IPS-18a (cell line): Measurements from ENCODE around the gene HOXD11.

Experiments
- H3K27ac ChIP-seq: one replicate; pipeline ENCODE4 v1.5.1; 2013; ENCODE audit warnings: low read length
- H3K27me3 ChIP-seq: one replicate; pipeline ENCODE4 v1.6.1; 2013; ENCODE audit warnings: mild to moderate bottlenecking, low read length; ENCODE audit not compliant: control insufficient read depth, insufficient read depth
- H3K36me3 ChIP-seq: one replicate; pipeline ENCODE4 v1.6.1; 2013; ENCODE audit warnings: low read depth, low read length; ENCODE audit not compliant: control insufficient read depth
- H3K4me1 ChIP-seq: one replicate; pipeline ENCODE4 v1.6.1; 2013; ENCODE audit warnings: low read depth, low read length; ENCODE audit not compliant: control insufficient read depth
- H3K4me3 ChIP-seq: one replicate; pipeline ENCODE4 v1.5.1; 2013; ENCODE audit warnings: low read length
- H3K9ac ChIP-seq: one replicate; pipeline ENCODE4 v1.6.1; 2013; ENCODE audit warnings: mild to moderate bottlenecking, low read length, moderate library complexity
- H3K9me3 ChIP-seq: one replicate; pipeline ENCODE4 v1.6.1; 2013; ENCODE audit warnings: low read depth, low read length; ENCODE audit not compliant: control insufficient read depth

HOXD11 gene

DNA sequence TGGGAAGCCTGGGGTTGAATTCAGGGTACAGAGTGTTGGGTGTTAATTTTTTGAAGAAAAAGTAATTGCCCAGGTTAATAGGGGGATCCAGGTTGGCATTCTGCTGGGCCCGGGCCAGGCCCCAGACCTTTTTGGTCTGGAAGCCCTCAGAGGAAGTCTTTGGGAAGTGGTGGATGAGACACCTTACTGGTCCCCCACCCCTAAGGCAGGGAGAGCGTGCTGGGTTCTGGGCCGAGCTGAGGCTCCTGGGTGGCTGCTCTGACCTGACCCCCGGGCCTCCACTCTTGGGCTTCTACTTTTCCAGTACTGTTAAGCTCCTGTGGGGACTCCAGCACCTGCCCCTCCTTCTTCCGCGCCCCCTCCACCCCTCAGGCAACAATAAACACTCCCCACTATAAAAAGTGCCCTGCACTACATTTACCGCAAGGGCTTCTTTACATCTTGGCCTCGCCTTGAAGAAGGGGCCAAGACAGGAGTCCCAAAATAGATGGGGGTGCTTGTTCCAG lies 49.3 kb downstream of the HOXD11 start:
- Histone ChIP-seq H3K27ac (no peak overlapping the region), H3K36me3 (no peaks in the 10 kb centered on the region), H3K9me3 (peaks cover 3% of the 10 kb centered on the region), H3K4me3 (no peak overlapping the region), H3K4me1 (peaks cover 7% of the 10 kb centered on the region), H3K9ac (no peak overlapping the region), H3K27me3 (peaks cover 100% of the 10 kb centered on the region)

DNA sequence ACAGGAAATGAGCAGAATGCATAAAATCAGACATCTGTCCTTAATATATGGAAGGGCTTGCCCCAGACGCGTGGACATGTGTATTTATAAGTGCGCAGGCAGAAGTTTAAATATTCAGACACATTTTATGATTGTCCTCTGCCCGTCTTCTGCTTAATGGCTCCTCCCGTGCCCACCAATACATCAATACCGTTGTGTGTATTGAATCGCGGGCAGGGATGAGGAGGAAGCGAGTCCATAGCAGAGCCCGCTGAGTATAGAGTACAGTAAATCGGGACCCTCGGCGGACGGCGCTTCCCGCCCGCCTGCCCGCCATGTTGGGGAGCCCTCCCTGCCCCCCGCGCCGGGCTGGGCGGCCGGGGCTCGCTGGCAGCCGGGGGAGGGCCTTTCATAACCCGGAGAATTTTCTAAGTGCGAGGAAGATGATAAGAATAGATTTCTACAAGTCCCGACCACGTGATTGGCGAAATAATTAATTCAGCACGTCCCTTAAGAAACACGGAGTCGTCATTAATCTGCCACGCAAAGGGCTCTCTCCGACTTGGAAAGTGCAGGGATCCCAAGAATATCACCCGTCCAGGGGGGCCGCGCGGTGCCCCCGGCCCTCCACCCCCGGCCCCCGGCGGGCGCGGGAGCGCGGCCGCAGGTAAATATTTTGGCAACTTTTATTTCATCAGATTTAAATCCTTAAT lies 49.9 kb downstream of the HOXD11 start, which contains the start of gene HOXD3:
TSS of gene HOXD3 (plus strand) at position 501 of the 692 bp plus-strand sequence. CDS start 11,808 bp downstream, outside the sequence.
- peaks cover 3% of the 10 kb centered on the region for H3K9me3 ChIP-seq
- H3K4me1 ChIP-seq, result peaks cover 7% of the 10 kb centered on the region
- peaks cover 100% of the 10 kb centered on the region for H3K27me3 ChIP-seq
- H3K9ac ChIP-seq, result no peak within 1 kb of the TSS
- H3K27ac ChIP-seq, result no peak within 1 kb of the TSS
- H3K36me3 ChIP-seq, result no peaks in the 10 kb centered on the region
- H3K4me3 ChIP-seq, result no peak within 1 kb of the TSS

DNA sequence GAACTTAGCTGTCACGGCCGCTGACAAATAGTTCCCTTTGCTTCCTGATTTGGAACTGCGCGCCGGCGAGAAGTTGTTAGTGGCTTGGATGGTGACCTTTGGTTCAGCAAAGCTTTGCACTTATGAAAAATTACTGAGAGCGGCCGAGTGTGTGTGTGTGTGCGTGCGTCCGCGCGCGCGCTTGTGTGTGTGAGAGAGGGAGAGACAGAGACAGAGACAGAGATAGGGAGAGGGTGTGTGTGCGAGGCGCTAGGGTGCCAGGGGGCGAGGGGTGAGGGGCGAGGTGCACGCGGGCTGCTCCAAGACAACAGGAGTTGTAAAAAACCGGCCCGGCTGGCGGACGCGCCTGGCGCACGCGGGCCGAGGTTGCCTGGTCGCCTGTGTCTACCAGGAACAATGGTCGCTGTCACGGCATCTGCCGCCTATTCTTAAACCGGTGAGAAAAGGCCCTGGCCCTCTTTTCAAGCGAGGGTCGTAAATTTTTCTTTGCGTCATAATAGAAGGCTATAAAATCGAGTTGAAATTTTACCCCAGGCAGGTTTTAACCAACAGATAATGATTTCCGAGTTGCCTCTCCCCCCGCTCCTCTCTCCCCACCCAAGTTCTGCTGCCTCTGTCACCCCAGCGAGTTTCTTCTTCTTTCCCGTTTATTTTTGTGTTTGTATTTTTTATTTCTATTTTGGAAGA lies 50.6 kb downstream of the HOXD11 start:
- peaks cover 100% of the 10 kb centered on the region for H3K27me3 ChIP-seq
- peaks cover 7% of the 10 kb centered on the region for H3K4me1 ChIP-seq
- H3K4me3 ChIP-seq, result no peak overlapping the region
- H3K9me3 ChIP-seq, result peaks cover 3% of the 10 kb centered on the region
- no peak overlapping the region for H3K9ac ChIP-seq
- no peaks in the 10 kb centered on the region for H3K36me3 ChIP-seq
- H3K27ac ChIP-seq, result no peak overlapping the region

- Histone ChIP-seq H3K36me3 (no peaks in the 10 kb centered on the region), H3K4me3 (no peak overlapping the region), H3K27ac (no peak overlapping the region), H3K9me3 (peaks cover 3% of the 10 kb centered on the region), H3K4me1 (peaks cover 7% of the 10 kb centered on the region), H3K27me3 (peaks cover 100% of the 10 kb centered on the region), H3K9ac (no peak overlapping the region)
Observed at GRCh38 chr2:176158186-176158591, 51.1 kb downstream of the HOXD11 start.

DNA sequence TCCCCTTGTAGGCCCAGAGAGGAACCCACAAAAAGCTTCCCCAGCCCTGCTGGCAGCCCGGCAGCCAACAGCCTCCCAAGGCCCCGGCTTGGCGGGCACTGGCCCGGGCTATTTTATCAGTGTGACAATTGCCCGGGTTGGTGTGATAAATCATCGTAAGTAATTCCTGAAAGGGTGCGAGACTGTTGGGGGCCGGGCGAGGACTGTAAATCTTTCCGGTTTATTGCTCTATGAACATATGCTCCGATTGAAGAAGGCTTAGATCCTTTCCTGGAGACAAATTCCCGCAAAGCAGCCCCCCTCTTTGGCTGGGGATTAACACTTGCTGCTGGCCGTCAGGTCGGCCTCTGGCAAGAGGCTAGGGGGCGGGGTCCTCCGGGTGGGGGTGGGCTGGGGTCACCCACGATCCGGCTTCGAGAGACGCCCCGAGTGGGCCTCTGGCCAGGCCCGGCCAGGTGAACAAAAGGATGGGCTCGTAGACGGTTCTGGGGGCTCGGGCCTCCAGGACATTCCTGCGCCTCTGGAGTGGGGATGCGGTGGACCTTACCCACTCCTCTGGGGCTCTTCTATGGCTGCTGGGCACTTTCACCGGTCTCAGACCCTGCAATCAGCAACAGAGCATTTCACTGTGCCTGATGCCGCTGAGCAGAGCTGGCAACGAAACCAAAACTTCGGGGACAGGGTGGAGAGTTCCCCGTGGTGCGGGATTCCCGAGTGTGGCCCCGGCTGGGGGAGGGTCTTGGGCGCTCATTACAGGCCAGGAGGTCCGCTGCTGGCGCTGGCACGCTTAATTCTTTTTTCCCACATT lies 52.0 kb downstream of the HOXD11 start:
- peaks cover 7% of the 10 kb centered on the region for H3K4me1 ChIP-seq
- no peak overlapping the region for H3K9ac ChIP-seq
- H3K27ac ChIP-seq, result no peak overlapping the region
- H3K9me3 ChIP-seq, result peaks cover 3% of the 10 kb centered on the region
- H3K36me3 ChIP-seq, result no peaks in the 10 kb centered on the region
- peaks cover 100% of the 10 kb centered on the region for H3K27me3 ChIP-seq
- H3K4me3 ChIP-seq, result no peak overlapping the region
